Stimulated activated CD4-positive, alpha-beta T cell treated with anti-CD3 and anti-CD28 coated beads, Interleukin-2, amount 100 ng/mL, for 4 hours (primary cell): ENCODE data around the gene TRIO.

Source experiments
- DNase-seq: peaks from one replicate; pipeline ENCODE4 v3.0.0-alpha.2; 2020; ENCODE audit warnings: low read depth

Gene TRIO

GRCh38 chr5:14267166-14267838 lies 124.2 kb downstream of the TRIO start:
- no peak for DNase-seq

- no peak for DNase-seq
Observed at GRCh38 chr5:14267991-14268708, 125.0 kb downstream of the TRIO start.

GRCh38 chr5:14268738-14269137 lies 125.6 kb downstream of the TRIO start:
- no peak for DNase-seq

GRCh38 chr5:14269395-14269794 lies 126.3 kb downstream of the TRIO start:
- DNase-seq: no peak

- DNase-seq: no peak
Observed at GRCh38 chr5:14270209-14270702, 127.1 kb downstream of the TRIO start.

GRCh38 chr5:14272548-14273205 lies 129.5 kb downstream of the TRIO start:
- no peak for DNase-seq

- no peak for DNase-seq
Observed at GRCh38 chr5:14273207-14273767, 130.1 kb downstream of the TRIO start.

- DNase-seq: no peak
Observed at GRCh38 chr5:14276380-14276779, 133.2 kb downstream of the TRIO start.

- DNase-seq: no peak
Observed at GRCh38 chr5:14277385-14278320, 134.5 kb downstream of the TRIO start.

GRCh38 chr5:14280294-14280854 lies 137.2 kb downstream of the TRIO start:
- DNase-seq: no peak

- no peak for DNase-seq
Observed at GRCh38 chr5:14281746-14282181, 138.6 kb downstream of the TRIO start.

- DNase-seq: no peak
Observed at GRCh38 chr5:14283139-14283538, 140.0 kb downstream of the TRIO start.

- no peak for DNase-seq
Observed at GRCh38 chr5:14284392-14285148, 141.4 kb downstream of the TRIO start.

GRCh38 chr5:14286007-14286406 lies 142.9 kb downstream of the TRIO start:
- no peak for DNase-seq

- no peak for DNase-seq
Observed at GRCh38 chr5:14286574-14287421, 143.7 kb downstream of the TRIO start.

- no peak for DNase-seq
Observed at GRCh38 chr5:14292766-14293658, 149.9 kb downstream of the TRIO start.

GRCh38 chr5:14295610-14296009 lies 152.5 kb downstream of the TRIO start:
- DNase-seq: no peak

GRCh38 chr5:14296533-14297331 lies 153.6 kb downstream of the TRIO start:
- no peak for DNase-seq
